ENCODE results near the gene DOCK3.

DNA sequence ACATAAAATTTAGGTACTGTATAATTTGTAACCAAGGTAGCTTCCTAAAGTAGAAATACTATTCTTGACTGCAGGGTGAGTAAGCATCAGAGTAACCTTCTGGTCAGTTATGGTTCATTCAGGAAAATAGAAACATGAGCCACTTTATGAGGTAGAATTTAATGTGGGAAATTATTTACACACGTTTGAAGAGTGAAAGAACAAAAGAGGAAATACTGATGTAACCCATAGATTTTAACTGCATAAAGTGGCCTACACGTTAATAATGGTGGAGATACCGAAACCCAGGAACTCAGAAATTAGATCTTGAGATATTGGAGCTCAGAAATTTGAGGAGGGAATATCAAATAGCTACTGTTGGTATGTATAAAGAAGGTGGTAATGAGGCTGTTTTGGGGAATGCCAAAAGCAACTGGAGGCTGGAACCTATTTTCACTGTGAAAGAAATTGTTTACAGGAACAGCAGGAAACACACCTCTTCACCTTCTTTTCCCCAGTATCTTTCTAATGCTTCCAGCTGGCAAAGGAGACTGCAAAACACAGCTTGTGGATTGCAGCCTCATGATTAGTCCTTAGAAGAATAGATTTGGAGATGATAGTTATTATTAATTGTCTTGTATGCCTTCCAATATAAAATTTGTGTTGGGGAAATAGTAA lies 216.1 kb downstream of the DOCK3 start:
- no peak for TF ChIP-seq POLR2AphosphoS5 (IDR thresholded peaks at IDR 0.05; ENCODE audit: low read depth, low read length)
- TF ChIP-seq REST (IDR thresholded peaks at IDR 0.05; ENCODE audit: insufficient read depth in 1 of 2, low read depth in 2 of 2, low read length in 2 of 2), result no peak
- no peak for TF ChIP-seq SIN3A (IDR thresholded peaks at IDR 0.05; ENCODE audit: borderline replicate concordance, insufficient read depth, low read length)

Data from PFSK-1 (cell line).